BJ (cell line): ENCODE results near the gene KRTAP5-3. TPM values are rescaled to one million over a fixed set of nuclear protein-coding genes. Genes with fewer than 3 reads are reported as not detected.

Experiments used
- CTCF ChIA-PET: fragments of 350-600 bp; formaldehyde crosslinking; extraction: SDS; loops from one replicate; lab custom pipeline; 2021; ENCODE audit warnings: antibody characterized with exemption, inconsistent platforms; lab: Yijun Ruan, JAX
- POLR2A ChIA-PET: fragments of 300-600 bp; sonication (Branson Sonifier 250); formaldehyde crosslinking; extraction: SDS; loops from one replicate; lab custom pipeline; 2021; ENCODE audit warnings: antibody characterized with exemption; lab: Charles Lee
- DNase-seq: peaks from one replicate; pipeline ENCODE4 v3.0.0-alpha.2; 2011; ENCODE audit warnings: low read depth
- H3K27me3 ChIP-seq: 2 replicates; pipeline ENCODE4 v1.6.0; 2011; ENCODE audit warnings: low read length; ENCODE audit not compliant: control insufficient read depth, insufficient read depth
- H3K36me3 ChIP-seq: 2 replicates; pipeline ENCODE4 v1.5.1; 2011; ENCODE audit warnings: low read length; ENCODE audit not compliant: control insufficient read depth, insufficient read depth
- H3K4me3 ChIP-seq: 2 replicates; pipeline ENCODE4 v1.5.1; 2011; ENCODE audit warnings: low read depth, mild to moderate bottlenecking, control low read depth, low read length
- polyA plus RNA-seq: library from polyadenylated mRNA; depleted of rRNA; stranded (reverse); fragments of >200 nt; gene quantifications from 2 replicates; pipeline ENCODE4 v1.2.3, GENCODE V29; 2011
- TF ChIP-seq, protein P1 (sequence below): IDR thresholded peaks from 2 replicates; pipeline ENCODE4 v1.5.1; 2011; ENCODE audit warnings: low read depth, mild to moderate bottlenecking, control low read depth, inconsistent platforms, low read length, moderate library complexity; ENCODE audit not compliant: insufficient read depth

The KRTAP5-3 gene
- polyA plus RNA-seq, 1 experiment: not detected

DNA sequence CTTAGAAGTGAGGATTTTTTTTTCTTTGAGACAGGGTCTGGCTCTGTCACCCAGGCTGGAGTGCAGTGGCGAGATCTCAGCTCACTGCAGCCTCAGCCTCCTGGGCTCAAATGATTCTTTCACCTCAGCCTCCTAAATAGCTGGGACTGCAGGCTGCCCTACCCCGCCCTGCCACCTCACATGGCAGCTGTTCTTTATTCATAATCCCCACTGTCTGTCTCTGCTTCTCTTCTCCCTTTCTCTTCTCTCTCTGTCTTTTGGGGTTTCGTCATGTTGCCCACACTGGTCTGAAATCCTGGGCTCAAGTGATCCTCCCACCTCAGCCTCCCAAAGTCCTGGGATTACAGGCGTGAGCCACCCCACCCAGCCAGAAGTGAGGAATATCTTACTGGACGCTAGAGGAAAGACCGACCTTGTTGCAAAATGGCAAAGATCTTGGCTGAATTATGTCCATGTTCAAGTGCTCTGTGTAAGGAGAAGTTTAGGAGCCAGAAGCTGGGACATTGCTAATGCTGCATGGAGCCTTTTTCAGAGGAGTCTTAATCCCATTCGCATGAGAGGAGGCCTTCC, 43.2 kb upstream of the KRTAP5-3 start:
- DNase-seq: no peak
- ChIA-PET POLR2A (no interaction called here), CTCF (interaction anchor here (0.6 to 6.2 kb wide), 9 partner anchors 10 to 500 kb away, joined by 3 to 70 read pairs (median 8); partner anchors contain the start of gene KRTAP5-5)

DNA sequence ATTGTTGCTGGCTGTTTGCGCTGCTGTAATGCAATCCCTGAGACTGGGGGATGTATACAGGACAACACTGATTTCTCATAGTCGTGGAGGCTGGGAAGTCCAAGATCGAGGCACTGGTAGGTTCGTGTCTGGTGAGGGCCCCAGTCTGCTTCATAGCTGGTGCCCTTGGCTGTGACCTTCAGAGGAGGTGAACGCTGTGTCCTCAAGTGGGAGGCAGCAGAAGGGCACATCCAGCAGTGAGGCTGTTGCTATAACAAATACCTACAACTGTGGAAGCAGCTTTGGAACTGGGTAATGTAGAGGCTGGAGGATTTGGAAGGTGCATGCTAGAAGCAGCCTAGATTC, 42.6 kb upstream of the KRTAP5-3 start:
- ChIA-PET CTCF (interaction anchor here (0.6 to 6.2 kb wide), 9 partner anchors 10 to 501 kb away, joined by 3 to 70 read pairs (median 8); partner anchors contain the start of genes KRTAP5-5 and SYT8), POLR2A (no interaction called here)
- no peaks in the 10 kb centered on the region for H3K36me3 ChIP-seq
- no peak overlapping the region for H3K4me3 ChIP-seq
- TF ChIP-seq, protein P1, sequence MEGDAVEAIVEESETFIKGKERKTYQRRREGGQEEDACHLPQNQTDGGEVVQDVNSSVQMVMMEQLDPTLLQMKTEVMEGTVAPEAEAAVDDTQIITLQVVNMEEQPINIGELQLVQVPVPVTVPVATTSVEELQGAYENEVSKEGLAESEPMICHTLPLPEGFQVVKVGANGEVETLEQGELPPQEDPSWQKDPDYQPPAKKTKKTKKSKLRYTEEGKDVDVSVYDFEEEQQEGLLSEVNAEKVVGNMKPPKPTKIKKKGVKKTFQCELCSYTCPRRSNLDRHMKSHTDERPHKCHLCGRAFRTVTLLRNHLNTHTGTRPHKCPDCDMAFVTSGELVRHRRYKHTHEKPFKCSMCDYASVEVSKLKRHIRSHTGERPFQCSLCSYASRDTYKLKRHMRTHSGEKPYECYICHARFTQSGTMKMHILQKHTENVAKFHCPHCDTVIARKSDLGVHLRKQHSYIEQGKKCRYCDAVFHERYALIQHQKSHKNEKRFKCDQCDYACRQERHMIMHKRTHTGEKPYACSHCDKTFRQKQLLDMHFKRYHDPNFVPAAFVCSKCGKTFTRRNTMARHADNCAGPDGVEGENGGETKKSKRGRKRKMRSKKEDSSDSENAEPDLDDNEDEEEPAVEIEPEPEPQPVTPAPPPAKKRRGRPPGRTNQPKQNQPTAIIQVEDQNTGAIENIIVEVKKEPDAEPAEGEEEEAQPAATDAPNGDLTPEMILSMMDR: no peak
- peaks cover 3% of the 10 kb centered on the region for H3K27me3 ChIP-seq
- DNase-seq: no peak

More for the DNA sequence above, 43.2 kb upstream of the KRTAP5-3 start:
- TF ChIP-seq, protein P1: no peak
- Histone ChIP-seq H3K27me3 (peaks cover 6% of the 10 kb centered on the region), H3K4me3 (no peak overlapping the region), H3K36me3 (no peaks in the 10 kb centered on the region)

DNA sequence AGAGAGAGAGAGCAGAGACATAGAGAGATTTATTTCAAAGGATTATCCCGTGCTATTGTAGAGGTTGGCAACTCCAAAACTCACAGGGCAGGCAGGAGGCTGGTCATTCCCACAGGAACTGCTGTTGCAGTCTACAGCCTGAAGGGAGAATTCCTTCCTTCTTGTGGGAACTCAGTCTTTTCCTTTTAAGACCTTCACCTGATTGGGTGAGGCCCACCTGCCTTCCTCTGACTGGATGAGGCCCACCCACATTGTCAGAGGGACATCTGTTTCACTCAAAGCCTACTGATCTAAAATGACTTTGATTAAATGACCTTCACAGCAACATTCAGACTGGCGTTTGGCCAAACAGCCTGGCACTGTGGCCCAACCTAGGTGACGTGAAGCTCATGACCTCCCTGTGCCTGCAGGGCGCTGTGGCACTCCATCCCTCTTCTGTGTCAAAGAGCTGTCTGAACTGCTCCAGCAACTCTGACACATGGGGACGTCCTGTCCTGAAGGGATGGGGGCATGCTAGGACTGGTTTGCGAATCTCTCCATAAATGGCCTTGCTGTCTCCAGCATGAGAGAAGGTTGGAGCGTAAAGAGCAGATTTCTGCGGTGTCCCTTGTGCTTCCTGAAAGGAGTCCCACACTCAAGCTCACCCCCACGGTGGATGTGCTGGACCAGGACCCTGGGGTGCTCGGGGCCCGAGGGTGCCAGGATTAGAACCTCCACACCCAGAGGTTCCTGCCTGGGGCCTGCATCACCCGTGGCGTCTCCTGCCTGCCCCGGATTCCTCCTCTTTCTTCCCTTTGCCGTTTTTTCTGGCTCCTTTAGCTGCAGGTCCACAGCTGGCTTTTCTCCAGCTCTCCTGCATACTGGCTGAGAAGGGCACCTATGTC, 42.0 kb upstream of the KRTAP5-3 start:
- TF ChIP-seq, protein P1: no peak
- ChIA-PET CTCF (interaction anchor here (0.8 to 6.2 kb wide), 9 partner anchors 9 to 501 kb away, joined by 3 to 70 read pairs (median 5); partner anchors contain the start of genes KRTAP5-5 and SYT8), POLR2A (no interaction called here)
- no peak overlapping the region for H3K4me3 ChIP-seq
- DNase-seq: no peak
- no peaks in the 10 kb centered on the region for H3K36me3 ChIP-seq
- H3K27me3 ChIP-seq: no peaks in the 10 kb centered on the region; the same call in none of the 2 replicates

DNA sequence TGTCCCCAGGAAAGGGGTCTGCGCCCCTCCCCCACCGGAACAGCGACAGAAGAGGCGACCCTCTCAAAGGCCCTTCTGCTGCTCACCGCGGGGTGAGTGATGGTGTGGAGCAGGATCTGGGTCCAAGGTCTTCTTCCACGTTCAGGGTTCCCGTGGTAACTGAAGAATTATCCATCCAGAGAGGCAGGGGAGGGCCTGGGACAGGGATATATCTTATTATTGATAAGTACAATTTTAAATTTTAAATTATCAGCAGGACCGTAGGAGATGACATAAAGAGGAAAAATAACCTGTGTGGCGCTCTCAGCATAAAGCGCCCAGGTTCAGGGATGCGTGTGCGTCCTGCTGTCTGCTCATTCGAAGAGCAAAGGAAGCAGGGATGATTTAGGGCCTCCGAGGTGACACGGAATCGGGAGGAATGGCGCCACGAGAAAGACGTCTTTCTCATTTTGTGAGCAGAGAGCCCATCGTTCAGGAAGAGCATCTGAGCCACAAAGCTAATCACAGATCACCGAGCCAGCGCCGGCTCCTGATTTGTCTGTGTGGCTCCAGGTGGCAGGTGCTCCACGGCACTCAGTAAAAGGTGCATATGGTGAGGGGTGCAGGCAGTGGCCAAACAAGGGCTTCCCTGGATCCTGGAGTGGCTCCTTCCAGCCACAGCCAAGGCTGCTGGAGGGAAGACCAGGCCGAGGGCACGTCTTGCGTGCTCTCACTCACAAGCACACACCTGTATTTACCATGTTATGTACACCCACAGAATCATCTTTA, 40.6 kb upstream of the KRTAP5-3 start:
- TF ChIP-seq, protein P1: no peak
- DNase-seq: no peak
- ChIA-PET CTCF (interaction anchor here (1.4 kb wide), 1 partner anchor 45 kb away, joined by 3 read pairs; no protein-coding TSS in a partner anchor), POLR2A (no interaction called here)
- Histone ChIP-seq H3K4me3 (no peak overlapping the region), H3K36me3 (no peaks in the 10 kb centered on the region), H3K27me3 (no peaks in the 10 kb centered on the region; the same call in none of the 2 replicates)
